ENCODE results near the gene RNLS. TPM values are rescaled to one million over a fixed set of nuclear protein-coding genes. Genes with fewer than 3 reads are reported as not detected.

RNLS gene
- total RNA-seq, 3 donors from 2014 or later (not counting 1 experiment from before 2014, with no cell fraction given), result 4.0 to 6.8 (median 4.4) TPM

GRCh38 chr10:88456730-88457129 is 126.4 kb downstream of the RNLS start:
- Mint-ChIP-seq H3K4me1 (no peaks in the 10 kb centered on the region), H3K9me3 (no peaks in the 10 kb centered on the region), H3K27me3 (ENCODE audit: low read depth in 2 of 2) (no peaks in the 10 kb centered on the region), H3K27ac (no peak overlapping the region), H3K36me3 (no peaks in the 10 kb centered on the region), H3K4me3 (no peak overlapping the region)
- Histone ChIP-seq H3K9me3 (ENCODE audit: control insufficient read depth, insufficient read depth, low read length) (no peaks in the 10 kb centered on the region), H3K27ac (ENCODE audit: low read length) (no peak overlapping the region), H3K27me3 (ENCODE audit: control insufficient read depth, insufficient read depth, low read length) (no peaks in the 10 kb centered on the region), H3K4me1 (ENCODE audit: control insufficient read depth, insufficient read depth, low read length) (no peaks in the 10 kb centered on the region), H3K4me3 (ENCODE audit: low read length) (no peak overlapping the region), H3K36me3 (ENCODE audit: control insufficient read depth, insufficient read depth, low read length) (no peaks in the 10 kb centered on the region)
- no peak for ATAC-seq
- DNase-seq, result no peak
- no peak for TF ChIP-seq CTCF (IDR thresholded peaks at IDR 0.05)
- intact Hi-C loops (cut with micrococcal nuclease), result no loop called here
- 82% methylated on average over 2 of the region's 3 CpGs for WGBS (ENCODE audit: insufficient coverage)

DNA sequence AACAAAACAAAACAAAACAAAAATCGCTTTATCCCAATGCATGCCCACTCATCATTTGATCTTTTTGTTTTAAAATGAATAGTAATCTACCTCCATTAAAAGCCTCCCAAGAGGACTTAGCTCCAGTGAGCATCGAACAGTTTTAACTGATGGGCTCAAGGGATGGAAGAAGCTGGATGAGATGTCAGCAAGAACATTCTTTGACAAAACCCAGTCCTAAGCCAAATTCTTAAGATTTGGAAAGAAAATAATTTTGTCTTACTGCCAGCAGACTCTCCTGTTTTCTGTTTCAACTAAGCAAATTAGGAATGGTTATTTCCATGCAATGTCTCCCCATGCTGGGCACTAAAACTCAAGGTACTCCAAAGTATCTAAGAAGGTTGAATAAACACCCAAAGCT is 127.3 kb downstream of the RNLS start:
- no peak overlapping the region for H3K4me3 Mint-ChIP-seq
- Histone ChIP-seq H3K4me3 (ENCODE audit: low read length) (no peak overlapping the region), H3K27me3 (ENCODE audit: control insufficient read depth, insufficient read depth, low read length) (no peaks in the 10 kb centered on the region), H3K9me3 (ENCODE audit: control insufficient read depth, insufficient read depth, low read length) (no peaks in the 10 kb centered on the region), H3K27ac (ENCODE audit: low read length) (no peak overlapping the region), H3K4me1 (ENCODE audit: control insufficient read depth, insufficient read depth, low read length) (no peaks in the 10 kb centered on the region), H3K36me3 (ENCODE audit: control insufficient read depth, insufficient read depth, low read length) (no peaks in the 10 kb centered on the region)
- H3K36me3 Mint-ChIP-seq, result no peaks in the 10 kb centered on the region
- no peaks in the 10 kb centered on the region for H3K9me3 Mint-ChIP-seq
- no peaks in the 10 kb centered on the region for H3K27me3 Mint-ChIP-seq (ENCODE audit: low read depth in 2 of 2)
- no peak overlapping the region for H3K27ac Mint-ChIP-seq
- intact Hi-C loops (cut with micrococcal nuclease), result no loop called here
- DNase-seq (no peak), ATAC-seq (no peak)
- no peak for TF ChIP-seq CTCF (IDR thresholded peaks at IDR 0.05)
- WGBS (ENCODE audit: insufficient coverage), result 100% methylated on average over 2 of the region's 2 CpGs
- no peaks in the 10 kb centered on the region for H3K4me1 Mint-ChIP-seq

GRCh38 chr10:88450201-88450600 is 132.9 kb downstream of the RNLS start:
- Histone ChIP-seq H3K9me3 (ENCODE audit: control insufficient read depth, insufficient read depth, low read length) (no peaks in the 10 kb centered on the region), H3K4me1 (ENCODE audit: control insufficient read depth, insufficient read depth, low read length) (no peaks in the 10 kb centered on the region), H3K27me3 (ENCODE audit: control insufficient read depth, insufficient read depth, low read length) (no peaks in the 10 kb centered on the region), H3K36me3 (ENCODE audit: control insufficient read depth, insufficient read depth, low read length) (no peaks in the 10 kb centered on the region), H3K4me3 (ENCODE audit: low read length) (no peak overlapping the region), H3K27ac (ENCODE audit: low read length) (no peak overlapping the region)
- no peaks in the 10 kb centered on the region for H3K9me3 Mint-ChIP-seq
- 100% methylated on average over 1 of the region's 1 CpG for WGBS (ENCODE audit: insufficient coverage)
- TF ChIP-seq CTCF (IDR thresholded peaks at IDR 0.05), result no peak
- H3K4me1 Mint-ChIP-seq, result no peaks in the 10 kb centered on the region
- H3K27ac Mint-ChIP-seq, result no peak overlapping the region
- ATAC-seq (no peak), DNase-seq (no peak)
- H3K4me3 Mint-ChIP-seq, result no peak overlapping the region
- intact Hi-C loops (cut with micrococcal nuclease), result no loop called here
- H3K27me3 Mint-ChIP-seq (ENCODE audit: low read depth in 2 of 2), result peaks cover 0 to 4% of the 10 kb centered on the region in 2 donors
- no peaks in the 10 kb centered on the region for H3K36me3 Mint-ChIP-seq

GRCh38 chr10:88442716-88443115 is 140.4 kb downstream of the RNLS start:
- no peaks in the 10 kb centered on the region for H3K36me3 Mint-ChIP-seq
- TF ChIP-seq CTCF (IDR thresholded peaks at IDR 0.05), result no peak
- intact Hi-C loops (cut with micrococcal nuclease), result no loop called here

More at GRCh38 chr10:88442716-88443115, 140.4 kb downstream of the RNLS start:
- 84% methylated on average over 4 of the region's 4 CpGs for WGBS (ENCODE audit: insufficient coverage)
- no peak for DNase-seq
- Histone ChIP-seq H3K36me3 (ENCODE audit: control insufficient read depth, insufficient read depth, low read length) (no peaks in the 10 kb centered on the region), H3K27ac (ENCODE audit: low read length) (no peak overlapping the region), H3K4me3 (ENCODE audit: low read length) (no peak overlapping the region), H3K4me1 (ENCODE audit: control insufficient read depth, insufficient read depth, low read length) (no peaks in the 10 kb centered on the region), H3K27me3 (ENCODE audit: control insufficient read depth, insufficient read depth, low read length) (no peaks in the 10 kb centered on the region), H3K9me3 (ENCODE audit: control insufficient read depth, insufficient read depth, low read length) (no peaks in the 10 kb centered on the region)
- peaks cover 0 to 7% of the 10 kb centered on the region in 2 donors for H3K27me3 Mint-ChIP-seq (ENCODE audit: low read depth in 2 of 2)
- no peaks in the 10 kb centered on the region for H3K9me3 Mint-ChIP-seq
- H3K4me1 Mint-ChIP-seq, result no peaks in the 10 kb centered on the region
- no peak overlapping the region for H3K4me3 Mint-ChIP-seq
- no peak overlapping the region for H3K27ac Mint-ChIP-seq
- ATAC-seq, result no peak
